HepG2 (cell line): ENCODE measurements around the gene CACNA1D. TPM values are rescaled to one million over a fixed set of nuclear protein-coding genes. Genes with fewer than 3 reads are reported as not detected.

Experiments
- ATAC-seq: fragments of 200-7000 bp; cut with Tn5 transposase; 3 replicates; pipeline ENCODE4 v1.9.1; 2020; ENCODE audit warnings: mild to moderate bottlenecking, moderate library complexity
- BruUV-seq: library from RNA; stranded (reverse); fragments of 400-500 nt; replicated peaks from 2 replicates; lab custom pipeline; 2021; lab: Mats Ljungman, UMichigan
- CTCF ChIA-PET: fragments of 300-600 bp; formaldehyde crosslinking; extraction: SDS; loops from one replicate; lab custom pipeline; 2021; ENCODE audit warnings: low total read pairs, inconsistent platforms, low intra/inter-chr PET ratio; lab: Yijun Ruan, JAX
- POLR2A ChIA-PET: fragments of 350-600 bp; sonication (Branson Sonifier 250); formaldehyde crosslinking; loops from one replicate; lab custom pipeline; 2020; ENCODE audit warnings: antibody characterized with exemption, inconsistent platforms; lab: Yijun Ruan, JAX
- DNase-seq: peaks from one replicate; pipeline ENCODE4 v3.0.0-alpha.2; 2015; ENCODE audit warnings: low spot score
- FAIRE-seq: peaks from 3 replicates; lab custom pipeline; 2011; peaks lifted over from hg19 to GRCh38; lab: Jason Lieb, UNC
- H2AFZ ChIP-seq: one replicate; pipeline ENCODE4 v1.6.1; 2011; ENCODE audit warnings: low read length, inconsistent platforms
- H3K27ac ChIP-seq: fragments of 300-600 bp; 3 replicates; pipeline ENCODE4 v1.8.0; 2011; ENCODE audit warnings: mixed run types, mild to moderate bottlenecking, mixed read lengths, low read length, inconsistent platforms; ENCODE audit not compliant: insufficient read depth; ENCODE audit errors: extremely low read length
- H3K27me3 ChIP-seq, 2 experiments: fragments of 200-600 bp in 1 of 2; 2 replicates in 1 of 2; 3 replicates in 1 of 2; pipeline versions ENCODE4 v1.6.0 to v1.8.0; 2011; ENCODE audit warnings: low read length in 2 of 2, mild to moderate bottlenecking in 2 of 2, moderate library complexity in 2 of 2, inconsistent platforms in 1 of 2; ENCODE audit not compliant: insufficient read depth in 2 of 2, control insufficient read depth in 1 of 2
- H3K36me3 ChIP-seq, 2 experiments: fragments of 200-600 bp in 1 of 2; replicated peaks in 1 of 2; 2 replicates in 1 of 2; 3 replicates in 1 of 2; pipeline versions ENCODE4 v1.5.1 to v1.8.0; 2011; ENCODE audit warnings: low read length in 2 of 2, inconsistent platforms in 1 of 2; ENCODE audit not compliant: insufficient read depth in 2 of 2, control insufficient read depth in 1 of 2
- H3K4me1 ChIP-seq: 2 replicates; pipeline ENCODE4 v1.5.1; 2012; ENCODE audit warnings: low read length, inconsistent platforms; ENCODE audit not compliant: insufficient read depth
- H3K4me2 ChIP-seq: 2 replicates; pipeline ENCODE4 v1.6.0; 2011; ENCODE audit warnings: low read depth, low read length, inconsistent platforms
- H3K4me3 ChIP-seq, 3 experiments: fragments of 200-600 bp in 1 of 3; sonication (generic), shearing (Covaris generic) in 1 of 3; replicated peaks in 1 of 3; 2 replicates each; pipeline ENCODE4 v1.5.1; 2011 to 2016; ENCODE audit warnings: low read length in 3 of 3, inconsistent platforms in 2 of 3, low read depth in 2 of 3, mild to moderate bottlenecking in 2 of 3, control low read depth in 1 of 3, mixed read lengths in 1 of 3; ENCODE audit not compliant: insufficient read depth in 1 of 3
- H3K79me2 ChIP-seq: one replicate; pipeline ENCODE4 v1.6.1; 2011; ENCODE audit warnings: low read length, inconsistent platforms; ENCODE audit not compliant: insufficient read depth
- H3K9ac ChIP-seq: 2 replicates; pipeline ENCODE4 v1.6.0; 2011; ENCODE audit warnings: mild to moderate bottlenecking, low read depth, low read length, inconsistent platforms; ENCODE audit not compliant: insufficient read depth
- H3K9me3 ChIP-seq: 2 replicates; pipeline ENCODE4 v1.5.1; 2012; ENCODE audit warnings: mild to moderate bottlenecking, low read length
- H4K20me1 ChIP-seq: 2 replicates; pipeline ENCODE4 v1.6.0; 2011; ENCODE audit warnings: inconsistent platforms, mild to moderate bottlenecking, low read length, moderate library complexity; ENCODE audit not compliant: insufficient read depth
- ATF7 ChIP-seq, 2 experiments: fragments of 450-650 bp in 1 of 2; sonication (generic) in 1 of 2; formaldehyde crosslinking in 1 of 2; IDR thresholded peaks; 2 replicates each; pipeline versions ENCODE4 v1.4.0 to v1.6.1; 2016 to 2020; ENCODE audit warnings: antibody characterized with exemption in 1 of 2, mild to moderate bottlenecking in 1 of 2, missing genetic modification reagents in 1 of 2
- DDIT3 ChIP-seq: sonication (generic); formaldehyde crosslinking; IDR thresholded peaks from 2 replicates; pipeline ENCODE4 v1.4.0; 2020; ENCODE audit warnings: mild to moderate bottlenecking, missing genetic modification reagents
- DZIP1 ChIP-seq: sonication (generic); formaldehyde crosslinking; IDR thresholded peaks from 2 replicates; pipeline ENCODE4 v1.5.0; 2020; ENCODE audit warnings: mild to moderate bottlenecking, missing genetic modification reagents
- HIC2 ChIP-seq: sonication (generic); formaldehyde crosslinking; IDR thresholded peaks from 2 replicates; pipeline ENCODE4 v1.9.0; 2022; ENCODE audit warnings: low read depth, missing genetic modification reagents
- KLF13 ChIP-seq: sonication (generic); formaldehyde crosslinking; IDR thresholded peaks from 2 replicates; pipeline ENCODE4 v1.4.0; 2020; ENCODE audit warnings: mild to moderate bottlenecking, missing genetic modification reagents
- TP53 ChIP-seq: sonication (generic); formaldehyde crosslinking; conservative IDR thresholded peaks from 2 replicates; pipeline ENCODE4 v1.4.0; 2020; ENCODE audit warnings: missing genetic modification reagents
- ZFYVE20 ChIP-seq: sonication (generic); formaldehyde crosslinking; IDR thresholded peaks from 2 replicates; pipeline ENCODE4 v1.8.0; 2023; ENCODE audit warnings: low read depth, mild to moderate bottlenecking, moderate library complexity, missing genetic modification reagents, borderline replicate concordance
- ZGPAT ChIP-seq: IDR thresholded peaks from 2 replicates; pipeline ENCODE4 v1.6.1; 2016; ENCODE audit warnings: mild to moderate bottlenecking
- WGBS: methylation state at CpG from one replicate; pipeline ENCODE4 v1.1.6; 2017; ENCODE audit warnings: low lambda C conversion rate; 5-methylcytosine and 5-hydroxymethylcytosine counted together
- in situ Hi-C: cut with HindIII; loops from 2 replicates; pipeline ENCODE4 v1.10.0; 2017; ENCODE audit warnings: low pct_unique_long_range_greater_than_20kb; ENCODE audit not compliant: extremely low pct_ligation_motif_present
- intact Hi-C: fragments of 100-400 bp; cut with micrococcal nuclease; formaldehyde crosslinking; loops from one replicate; pipeline ENCODE4 v1.10.0; 2022; ENCODE audit not compliant: unreplicated experiment
- polyA plus RNA-seq, 8 experiments: library from polyadenylated mRNA; depleted of rRNA in 3 of 8; stranded (reverse) in 7 of 8; unstranded in 1 of 8; fragments of >200 nt; fragmentation: Illumina TruSeq in 4 of 8; extraction: Trizol in 4 of 8; gene quantifications; 2 replicates each; pipeline versions ENCODE4 v1.2.1 to v1.2.3, GENCODE V29; 2011 to 2016; ENCODE audit warnings: low read depth in 4 of 8, missing spikeins in 1 of 8, mixed read lengths in 1 of 8; ENCODE audit not compliant: insufficient read depth in 1 of 8
- total RNA-seq, 5 experiments: library from RNA; depleted of rRNA; stranded (reverse); fragments of >200 nt; fragmentation: Illumina TruSeq; extraction: Trizol; gene quantifications; 2 replicates each; pipeline ENCODE4 v1.2.3, GENCODE V29; 2016; ENCODE audit warnings: low read depth in 1 of 5

The CACNA1D gene
- total and polyA plus RNA-seq, 2 of the 13 experiments (the other 11 are each of a cell fraction or from before 2014, with no cell fraction given): 0.26 to 0.38 TPM

GRCh38 chr3:53547327-53547726, 52.9 kb downstream of the CACNA1D start:
- Histone ChIP-seq H3K27me3 (peaks cover 0 to 2% of the 10 kb centered on the region in 2 experiments; a peak in 1 of 5 replicates), H4K20me1 (no peaks in the 10 kb centered on the region), H2AFZ (no peak overlapping the region)
- DNase-seq: no peak
- 61% methylated on average over 8 of the region's 8 CpGs for WGBS
- BruUV-seq: no TSS peak
- TF ChIP-seq KLF13 (CRISPR knock-in tag) (no peak), ATF7 (IDR thresholded peaks at IDR 0.05) (no peak), ATF7 (CRISPR knock-in tag; IDR thresholded peaks at IDR 0.05) (no peak), TP53 (CRISPR knock-in tag) (no peak), ZGPAT (CRISPR knock-in tag) (no peak)
- TF ChIP-seq, all 625 proteins: peak for 0
- no peak overlapping the region for H3K9ac ChIP-seq
- H3K9me3 ChIP-seq: no peaks in the 10 kb centered on the region
- in situ Hi-C loops (no loop called here), intact Hi-C loops (no loop called here)
- H3K4me1 ChIP-seq: no peaks in the 10 kb centered on the region
- no peaks in the 10 kb centered on the region for H3K36me3 ChIP-seq
- no peak overlapping the region for H3K4me3 ChIP-seq
- ATAC-seq: no peak
- H3K79me2 ChIP-seq: no peaks in the 10 kb centered on the region
- no peak overlapping the region for H3K27ac ChIP-seq
- ChIA-PET CTCF (no interaction called here), POLR2A (no interaction called here)
- FAIRE-seq: no peak
- H3K4me2 ChIP-seq: no peak overlapping the region

- H3K9ac ChIP-seq: no peak overlapping the region
- ChIA-PET POLR2A (no interaction called here), CTCF (no interaction called here)
- H3K79me2 ChIP-seq: no peaks in the 10 kb centered on the region
- ATAC-seq (no peak), FAIRE-seq (no peak), DNase-seq (no peak)
- H3K36me3 ChIP-seq: no peaks in the 10 kb centered on the region
- no peak for TF ChIP-seq ZFYVE20 (CRISPR knock-in tag)
- no peak for TF ChIP-seq DDIT3 (CRISPR knock-in tag)
- TF ChIP-seq DZIP1 (CRISPR knock-in tag): no peak
- no peak for TF ChIP-seq HIC2 (CRISPR knock-in tag)
- no peaks in the 10 kb centered on the region for H3K9me3 ChIP-seq
- H3K27ac ChIP-seq: no peak overlapping the region
- no TSS peak for BruUV-seq
- intact Hi-C loops (no loop called here), in situ Hi-C loops (no loop called here)
- H4K20me1 ChIP-seq: no peaks in the 10 kb centered on the region
- no peaks in the 10 kb centered on the region for H3K4me1 ChIP-seq
- no peak overlapping the region for H3K4me2 ChIP-seq
- H3K4me3 ChIP-seq: no peak overlapping the region
- H3K27me3 ChIP-seq: peaks cover 0 to 2% of the 10 kb centered on the region in 2 experiments; a peak in 1 of 5 replicates
- no peak overlapping the region for H2AFZ ChIP-seq
- WGBS: 35% methylated on average over 6 of the region's 8 CpGs
These were observed 55.7 kb downstream of the CACNA1D start for GRCh38 chr3:53550005-53550620.
